Activated naive CD4-positive, alpha-beta T cell treated with Interleukin-2 at 50 U/mL for 16 hours (primary cell): ENCODE measurements around the gene ENAM.
"Not testable (repeated sequence)": the region's sequence is repeated elsewhere in the genome, so short reads cannot be mapped to it uniquely, and the experiment has no call there.

Experiments
- DNase-seq: peaks from one replicate; pipeline ENCODE4 v3.0.0-alpha.2; 2020

ENAM gene

GRCh38 chr4:70630162-70630561 is 1.6 kb downstream of the ENAM start:
- DNase-seq, result no peak

GRCh38 chr4:70632028-70632427 is 3.5 kb downstream of the ENAM start:
- DNase-seq, result no peak

GRCh38 chr4:70634482-70634881 is 5.9 kb downstream of the ENAM start:
- DNase-seq, result no peak

DNA sequence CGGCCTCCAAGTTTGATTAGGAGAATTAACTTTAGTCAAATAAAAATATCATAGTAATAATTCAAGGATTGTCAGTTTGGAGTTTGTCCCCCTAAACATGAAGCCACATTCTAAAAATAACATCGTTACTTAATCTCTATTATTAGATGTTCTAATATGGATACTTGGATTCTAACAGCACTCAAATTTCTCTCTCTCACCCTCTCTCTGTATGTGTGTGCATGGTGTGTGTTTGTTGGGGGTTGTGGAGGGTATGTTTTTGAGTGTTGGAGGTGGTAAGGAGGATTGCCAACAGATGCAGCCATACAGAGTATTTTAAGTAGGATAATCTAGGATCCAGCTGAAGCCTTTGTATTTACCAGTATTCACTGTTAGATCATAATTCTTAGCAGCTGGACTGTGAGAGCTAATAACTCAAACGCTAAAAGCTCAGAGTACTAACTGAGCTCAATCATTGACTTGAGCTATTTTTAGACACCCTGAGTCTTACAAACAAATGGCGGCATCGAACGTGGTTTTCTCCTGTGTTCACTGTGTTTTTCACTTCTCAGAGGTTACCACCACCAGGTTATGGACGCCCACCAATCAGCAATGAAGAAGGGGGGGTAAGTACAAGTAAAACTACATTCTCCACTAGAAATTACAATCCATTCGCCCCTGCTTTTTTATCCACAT is 8.8 kb downstream of the ENAM start:
- DNase-seq, result no peak

DNA sequence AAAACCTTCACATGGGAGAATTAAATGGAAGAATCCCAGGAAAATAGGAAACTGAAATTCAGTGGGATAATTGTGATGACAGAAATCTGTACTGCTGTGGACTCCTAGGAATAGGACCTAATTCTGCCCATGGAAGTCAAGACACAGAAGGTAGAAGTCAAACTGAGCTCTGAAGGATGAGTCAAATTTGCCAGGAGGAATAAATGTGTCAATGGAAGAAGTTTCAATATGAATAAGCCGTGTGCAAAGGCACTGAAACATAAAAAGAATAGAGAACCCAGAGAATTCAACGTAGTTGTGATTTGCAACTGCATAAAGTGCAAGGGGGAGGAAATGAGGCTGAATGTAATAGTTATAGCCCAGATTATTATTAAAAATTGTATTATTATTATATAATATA is 11.6 kb downstream of the ENAM start:
- no peak for DNase-seq

- DNase-seq, result not testable (repeated sequence)
Measured at GRCh38 chr4:70650741-70651140, 22.2 kb downstream of the ENAM start.

DNA sequence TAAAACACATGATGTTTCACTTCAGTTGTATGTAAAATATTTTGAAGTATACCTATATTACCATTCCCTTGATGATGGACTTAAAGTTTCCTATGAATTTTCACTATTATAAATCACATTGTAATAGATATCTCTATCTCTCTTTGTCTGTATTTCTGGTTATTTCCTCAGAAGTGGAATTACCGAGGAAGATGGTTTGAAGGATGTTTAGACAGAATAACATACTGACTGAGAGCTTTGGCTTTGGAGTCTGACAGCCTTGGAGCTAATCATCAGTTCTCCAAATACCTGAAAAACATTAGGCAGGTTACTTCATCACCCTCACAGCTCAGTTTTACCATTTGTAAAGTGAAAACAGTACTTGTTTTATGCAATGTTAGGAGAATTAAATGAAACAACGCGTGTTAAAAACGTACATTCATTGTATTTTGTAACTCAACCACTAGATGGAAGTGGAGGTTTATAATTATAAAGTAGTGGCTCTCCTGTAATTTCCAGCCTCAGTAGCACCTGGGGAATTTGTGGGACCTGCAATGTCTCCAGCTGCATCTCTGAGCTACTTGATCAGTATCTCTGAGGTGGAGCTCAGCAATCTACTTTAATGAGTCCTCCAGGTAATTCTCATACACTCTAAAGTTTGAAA is 23.4 kb downstream of the ENAM start:
- no peak for DNase-seq

DNA sequence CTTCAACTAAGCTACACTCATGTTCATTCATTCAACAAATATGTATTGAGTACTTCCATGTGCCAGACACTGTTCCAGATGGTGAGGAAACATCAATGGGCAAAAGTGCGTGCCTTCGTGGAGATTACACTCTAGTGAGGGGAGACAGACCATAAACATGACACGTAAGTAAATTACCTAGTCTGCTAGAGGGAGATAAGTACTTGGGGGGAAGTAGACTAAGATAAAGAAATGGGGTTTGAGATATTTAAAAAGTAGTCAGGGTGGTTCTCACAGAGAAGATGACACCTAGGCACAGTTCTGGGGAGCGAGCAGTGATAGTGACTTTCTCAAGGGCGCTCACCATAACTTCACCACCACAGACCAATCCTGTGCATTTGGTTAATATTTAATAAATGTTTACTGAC is 26.1 kb downstream of the ENAM start:
- no peak for DNase-seq

DNA sequence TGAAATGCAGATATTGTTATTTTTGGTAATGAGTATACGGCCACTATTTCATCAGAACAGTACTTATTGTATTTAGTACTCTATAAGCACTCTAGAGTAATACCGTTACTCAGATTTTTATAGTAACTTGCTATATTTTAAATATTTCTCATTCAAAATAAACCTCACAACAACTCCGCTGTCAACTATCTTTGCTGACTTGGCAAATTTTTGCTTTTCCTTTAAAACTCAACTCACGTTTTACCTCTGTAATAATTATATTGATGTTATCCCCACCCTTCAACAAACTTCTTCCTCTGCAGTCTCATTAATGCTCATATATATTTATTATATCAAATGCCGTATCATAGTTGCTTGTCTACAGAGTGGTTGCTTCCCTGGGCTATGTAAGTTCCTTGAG is 28.8 kb downstream of the ENAM start:
- DNase-seq, result no peak

GRCh38 chr4:70658418-70658817 is 29.9 kb downstream of the ENAM start:
- DNase-seq, result no peak

DNA sequence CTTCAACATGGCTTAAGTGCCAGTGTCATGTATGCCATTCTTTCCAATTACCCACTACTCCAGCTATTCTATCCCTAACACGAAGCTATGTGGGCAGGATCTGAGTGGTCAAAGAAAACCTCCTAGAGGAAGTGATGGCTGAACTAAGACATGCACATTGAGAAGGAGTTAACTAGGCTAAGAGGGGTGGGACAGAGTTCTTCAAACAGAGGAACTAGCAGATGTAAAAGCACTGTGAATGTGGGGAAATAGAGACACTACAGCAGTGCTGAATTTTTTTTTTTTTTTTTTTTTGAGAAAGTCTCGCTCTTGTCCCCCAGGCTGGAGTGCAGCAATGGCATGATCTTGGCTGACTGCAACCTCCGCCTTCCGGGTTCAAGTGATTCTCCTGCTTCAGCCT is 31.6 kb downstream of the ENAM start:
- no peak for DNase-seq

GRCh38 chr4:70661309-70661922 is 32.9 kb downstream of the ENAM start:
- not testable (repeated sequence) for DNase-seq

DNA sequence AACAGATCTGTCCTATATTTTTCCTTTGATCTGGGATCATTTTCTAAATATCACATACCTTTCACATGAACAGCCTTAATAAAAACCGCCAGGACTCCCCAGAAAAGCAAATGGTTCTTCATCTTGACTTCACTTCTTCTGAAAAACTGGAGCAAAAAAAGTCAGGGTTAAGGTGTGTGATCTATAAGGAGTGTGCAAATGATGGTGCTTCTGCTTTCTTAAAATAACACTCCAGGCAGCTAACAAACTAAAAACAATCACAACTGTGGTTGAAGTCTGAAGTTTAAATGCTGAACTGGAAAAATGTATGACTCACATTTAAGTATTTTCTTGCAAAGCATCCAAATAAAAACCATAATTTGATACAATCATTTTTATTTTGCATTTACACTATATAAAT is 37.8 kb downstream of the ENAM start, which contains the start of gene JCHAIN:
JCHAIN (minus strand) TSS at position 140 of the 400 bp plus-strand sequence; CDS start at position 122, 18 bp downstream.
- no peak for DNase-seq

DNA sequence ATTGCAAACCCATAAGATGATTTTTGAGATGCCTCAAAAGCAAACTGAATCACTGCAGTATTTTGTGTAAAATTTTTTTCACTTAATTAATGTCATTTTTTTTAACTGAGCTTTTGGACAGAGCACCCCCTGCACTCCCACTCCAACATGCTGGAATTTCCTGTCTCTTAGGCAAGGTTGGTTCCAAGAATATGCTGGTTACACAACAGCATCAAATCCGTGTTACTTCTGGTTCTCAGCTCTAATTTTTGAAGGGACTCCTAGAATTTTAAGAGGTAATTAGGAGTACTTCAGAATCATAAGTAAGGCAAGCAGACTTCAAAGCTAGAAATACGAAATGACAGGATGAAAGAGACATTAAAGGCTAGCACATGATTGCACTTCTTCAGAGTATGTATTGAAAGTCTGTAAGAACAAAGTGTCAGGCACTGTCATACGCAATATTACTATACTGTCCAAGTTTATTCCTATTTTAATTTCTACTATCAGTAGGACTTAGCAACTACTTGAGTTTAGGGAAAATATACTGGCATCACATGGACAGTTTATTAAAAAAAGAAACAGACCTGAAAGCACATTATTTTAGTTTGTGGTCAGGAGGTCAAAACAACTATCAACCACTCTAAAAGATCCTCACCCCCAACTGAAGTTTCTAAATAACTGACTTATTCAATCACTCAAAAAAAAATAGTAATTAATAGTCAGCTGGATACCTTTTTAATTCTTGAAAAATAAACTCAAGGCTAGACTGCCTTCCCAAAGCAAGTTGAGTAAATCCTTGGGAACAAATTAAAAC is 39.4 kb downstream of the ENAM start:
- DNase-seq, result no peak

GRCh38 chr4:70670332-70671014 is 41.9 kb downstream of the ENAM start:
- DNase-seq, result no peak

DNA sequence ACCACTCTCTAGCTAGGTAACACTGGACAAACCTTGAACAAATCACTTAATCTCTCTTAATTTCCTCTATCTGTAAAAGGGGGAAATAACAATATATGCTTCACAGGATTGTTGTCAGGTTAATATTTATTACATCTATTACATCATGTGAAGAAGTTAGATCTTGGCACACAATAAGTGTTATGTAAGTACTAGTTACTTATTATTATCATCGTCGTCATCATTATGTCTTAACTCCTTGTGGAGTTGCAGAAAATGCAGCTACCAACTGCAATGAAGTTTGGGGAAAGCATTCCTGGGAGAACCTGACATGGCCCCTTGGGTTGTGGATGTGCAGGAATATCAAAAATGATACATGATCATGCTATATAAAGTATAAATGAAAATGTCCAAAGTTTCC is 42.5 kb downstream of the ENAM start:
- DNase-seq, result no peak

DNA sequence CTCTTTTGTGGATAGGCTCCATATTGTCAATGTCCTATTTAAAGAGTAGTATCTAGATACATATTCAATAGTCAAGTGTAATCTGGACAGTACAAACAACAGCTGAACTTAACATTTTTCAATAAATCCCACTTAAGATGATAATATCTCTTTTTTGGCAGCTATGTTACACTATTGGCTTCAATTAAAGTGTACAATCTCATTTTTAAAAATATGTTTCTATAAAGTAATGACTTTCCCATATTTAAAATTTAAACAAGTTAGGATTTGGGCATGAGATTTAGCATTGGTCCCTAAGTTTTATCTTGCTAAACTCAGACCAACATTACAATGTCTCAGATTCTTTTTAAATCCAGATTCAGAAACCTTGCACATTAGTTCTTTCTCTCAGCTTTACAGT is 45.6 kb downstream of the ENAM start:
- no peak for DNase-seq

DNA sequence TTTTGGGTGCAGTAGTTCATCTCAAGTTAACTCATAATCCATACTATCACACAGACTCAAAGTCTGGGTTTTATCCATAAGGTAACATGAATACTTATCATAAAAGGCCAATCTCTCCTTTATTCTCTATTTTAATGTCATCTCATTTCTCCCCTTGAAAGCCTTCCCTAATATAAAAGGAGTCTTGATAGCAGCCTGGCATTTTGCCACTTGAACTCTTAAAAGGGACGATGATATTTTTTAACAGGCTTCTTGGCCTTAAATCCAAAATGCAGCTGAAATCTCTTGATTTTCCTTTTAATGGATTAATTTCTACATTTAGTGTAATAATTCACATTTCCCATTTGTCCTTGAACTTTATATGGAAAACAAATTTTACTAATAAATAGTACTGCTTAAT is 46.2 kb downstream of the ENAM start:
- no peak for DNase-seq

GRCh38 chr4:70676554-70677090 is 48.1 kb downstream of the ENAM start:
- no peak for DNase-seq

- no peak for DNase-seq
Measured at GRCh38 chr4:70678383-70678999, 49.9 kb downstream of the ENAM start.

GRCh38 chr4:70680934-70681333 is 52.4 kb downstream of the ENAM start:
- DNase-seq, result no peak

- DNase-seq, result no peak
Measured at GRCh38 chr4:70681704-70682103, 53.2 kb downstream of the ENAM start.
